RPMI8226 (cell line): ENCODE data around the gene MALAT1.
A peak's percentile ranks its signal among the peaks of the same experiment; 100 is the strongest.
"Not testable (repeated sequence)": the region's sequence is repeated elsewhere in the genome, so short reads cannot be mapped to it uniquely, and the experiment has no call there.

Source experiments
- DNase-seq: peaks from one replicate; pipeline ENCODE4 v3.0.0-alpha.2; 2015

Gene MALAT1

GRCh38 chr11:65498977-65499712 is at the start of gene MALAT1:
MALAT1 (plus strand) TSS chr11:65499045.
- peak; percentile 98 for DNase-seq

DNA sequence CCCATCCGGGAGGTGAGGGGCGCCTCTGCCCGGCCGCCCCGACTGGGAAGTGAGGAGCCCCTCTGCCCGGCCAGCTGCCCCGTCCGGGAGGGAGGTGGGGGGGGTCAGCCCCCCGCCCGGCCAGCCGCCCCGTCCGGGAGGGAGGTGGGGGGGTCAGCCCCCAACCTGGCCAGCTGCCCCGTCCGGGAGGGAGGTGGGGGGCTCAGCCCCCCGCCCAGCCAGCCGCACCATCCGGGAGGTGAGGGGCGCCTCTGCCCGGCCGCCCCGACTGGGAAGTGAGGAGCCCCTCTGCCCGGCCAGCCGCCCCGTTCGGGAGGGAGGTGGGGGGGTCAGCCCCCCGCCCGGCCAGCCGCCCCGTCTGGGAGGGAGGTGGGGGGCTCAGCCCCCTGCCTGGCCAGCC is 47.5 kb upstream of the MALAT1 start:
- not testable (repeated sequence) for DNase-seq

DNA sequence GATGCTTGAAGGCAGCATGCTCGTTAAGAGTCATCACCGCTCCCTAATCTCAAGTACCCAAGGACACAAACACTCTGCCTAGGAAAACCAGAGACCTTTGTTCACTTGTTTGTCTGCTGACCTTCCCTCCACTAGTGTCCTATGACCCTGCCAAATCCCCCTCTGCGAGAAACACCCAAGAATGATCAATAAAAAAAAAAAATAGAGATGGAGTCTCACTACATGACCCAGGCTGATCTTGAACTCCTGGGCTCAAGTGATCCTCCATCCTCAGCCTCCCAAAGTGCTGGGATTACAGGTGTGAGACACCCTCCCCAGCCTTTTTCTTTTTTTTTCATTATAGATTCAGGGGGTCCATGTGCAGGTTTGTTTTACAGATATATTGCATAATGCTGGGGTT is 46.6 kb upstream of the MALAT1 start:
- not testable (repeated sequence) for DNase-seq

GRCh38 chr11:65452806-65453490 is 45.9 kb upstream of the MALAT1 start:
- no peak for DNase-seq

DNA sequence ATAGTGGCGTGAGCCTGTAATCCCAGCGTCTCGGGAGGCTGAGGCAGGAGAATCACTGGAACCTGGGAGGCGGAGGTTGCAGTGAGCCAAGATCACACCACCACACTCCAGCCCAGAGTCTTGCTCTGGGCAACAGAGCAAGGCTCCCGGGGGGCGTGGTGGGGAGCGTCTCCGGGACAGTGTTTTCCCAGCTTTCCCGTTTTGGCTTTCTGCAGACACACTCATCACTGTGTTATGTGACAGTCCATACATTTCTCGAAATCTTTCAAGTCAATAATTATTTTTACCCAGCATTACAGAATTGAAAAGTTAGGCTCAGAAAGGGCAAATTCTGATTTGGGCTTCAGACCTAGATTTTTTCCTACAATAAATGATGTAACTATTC is 44.5 kb upstream of the MALAT1 start:
- no peak for DNase-seq

DNA sequence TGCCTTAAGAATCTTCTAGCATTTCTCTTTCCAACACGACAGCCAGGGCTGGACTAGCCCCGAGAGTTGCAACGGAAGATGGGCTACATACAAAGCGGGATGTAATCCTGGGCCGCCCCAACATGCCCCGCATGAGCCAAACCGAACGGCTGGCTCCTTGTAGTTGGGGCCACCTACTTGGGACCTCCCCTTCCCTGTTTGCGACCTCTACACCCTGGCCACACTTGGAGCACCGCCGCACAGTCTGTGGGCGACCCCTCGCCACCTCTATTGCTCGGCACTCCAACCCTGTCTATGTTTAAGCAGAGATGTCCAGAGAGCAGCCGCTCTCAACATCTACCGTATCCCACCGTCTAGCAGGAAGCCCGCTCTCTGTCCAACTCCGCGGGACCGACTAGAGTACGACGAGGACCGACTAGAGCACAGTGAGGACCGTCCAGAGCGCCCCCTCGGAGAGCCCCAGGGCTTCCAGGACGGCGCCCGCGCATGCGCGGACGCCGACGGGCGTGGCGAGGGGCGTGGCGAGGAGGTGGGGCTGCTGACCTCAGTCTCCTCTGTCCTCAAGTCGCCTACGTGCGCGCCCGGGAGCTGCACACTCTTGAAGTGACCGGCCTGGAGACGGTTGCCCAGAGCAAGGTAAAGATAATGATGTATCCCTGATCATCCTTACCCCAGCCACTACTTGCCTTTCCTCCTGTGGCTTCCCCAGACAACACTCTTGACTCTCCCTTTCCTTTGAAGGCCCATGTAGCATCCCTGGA is 44.0 kb upstream of the MALAT1 start:
- peak; percentile 95 for DNase-seq

- DNase-seq = no peak
Measured at GRCh38 chr11:65456418-65456817, 42.4 kb upstream of the MALAT1 start.

GRCh38 chr11:65459552-65459951 is 39.3 kb upstream of the MALAT1 start:
- no peak for DNase-seq

DNA sequence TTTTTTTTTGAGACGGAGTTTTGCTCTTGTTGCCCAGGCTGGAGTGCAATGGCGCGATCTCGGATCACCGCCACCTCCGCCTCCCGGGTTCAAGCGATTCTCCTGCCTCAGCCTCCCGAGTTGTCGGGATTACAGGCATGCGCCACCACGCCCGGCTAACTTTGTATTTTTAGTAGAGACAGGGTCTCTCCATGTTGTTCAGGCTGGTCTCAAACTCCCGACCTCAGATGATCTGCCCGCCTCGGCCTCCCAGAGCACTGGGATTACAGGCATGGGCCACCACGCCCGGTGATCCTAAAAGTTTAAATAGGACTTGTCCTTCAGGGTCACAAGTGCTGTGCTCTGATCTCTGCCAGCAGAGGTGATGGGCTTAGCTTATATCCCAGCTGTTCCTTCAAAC is 33.4 kb upstream of the MALAT1 start:
- DNase-seq = not testable (repeated sequence)

DNA sequence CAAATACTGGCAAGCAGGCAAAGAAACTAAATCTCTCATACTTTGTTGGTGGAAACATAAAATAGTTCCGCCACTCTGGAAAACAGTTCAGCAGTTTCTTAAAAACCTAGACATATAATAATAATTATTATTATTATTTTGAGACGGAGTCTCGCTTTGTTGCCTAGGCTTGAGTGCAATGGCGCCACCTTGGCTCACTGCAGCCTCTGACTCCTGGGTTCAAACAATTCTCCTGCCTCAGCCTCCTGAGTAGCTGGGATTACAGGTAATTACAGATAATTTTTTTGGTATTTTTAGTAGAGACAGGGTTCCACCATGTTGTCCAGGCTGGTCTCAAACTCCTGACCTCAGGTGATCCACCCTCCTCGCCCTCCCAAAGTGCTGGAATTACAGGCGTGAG is 31.5 kb upstream of the MALAT1 start:
- DNase-seq = not testable (repeated sequence)

- peak; percentile 94 for DNase-seq
Measured at GRCh38 chr11:65468874-65469333, 29.9 kb upstream of the MALAT1 start.

- DNase-seq = no peak
Measured at GRCh38 chr11:65470433-65471049, 28.3 kb upstream of the MALAT1 start.

DNA sequence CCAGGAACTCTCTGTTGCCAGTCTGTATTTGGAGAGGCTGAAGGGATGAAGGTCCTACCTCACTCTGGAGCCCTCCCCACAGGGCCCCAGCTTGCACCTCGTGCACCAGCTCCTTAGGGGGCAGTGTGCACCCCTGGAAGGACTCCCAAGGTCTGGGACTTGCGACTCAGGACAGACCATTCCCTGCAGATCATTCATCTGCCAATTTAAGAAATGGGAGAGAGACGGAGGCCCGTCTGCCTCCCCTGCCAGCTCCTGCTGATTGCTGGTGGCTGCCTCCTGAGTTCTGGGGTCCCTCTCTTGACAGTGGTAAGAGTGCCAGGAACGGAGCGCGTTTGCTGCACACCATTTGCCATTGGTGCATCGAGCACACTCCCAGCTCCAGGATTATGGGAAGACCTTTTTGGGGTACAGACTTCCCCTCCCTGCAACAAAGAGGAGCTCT is 27.4 kb upstream of the MALAT1 start:
- DNase-seq = peak; percentile 71

- not testable (repeated sequence) for DNase-seq
Measured at GRCh38 chr11:65472588-65473277, 26.1 kb upstream of the MALAT1 start.

DNA sequence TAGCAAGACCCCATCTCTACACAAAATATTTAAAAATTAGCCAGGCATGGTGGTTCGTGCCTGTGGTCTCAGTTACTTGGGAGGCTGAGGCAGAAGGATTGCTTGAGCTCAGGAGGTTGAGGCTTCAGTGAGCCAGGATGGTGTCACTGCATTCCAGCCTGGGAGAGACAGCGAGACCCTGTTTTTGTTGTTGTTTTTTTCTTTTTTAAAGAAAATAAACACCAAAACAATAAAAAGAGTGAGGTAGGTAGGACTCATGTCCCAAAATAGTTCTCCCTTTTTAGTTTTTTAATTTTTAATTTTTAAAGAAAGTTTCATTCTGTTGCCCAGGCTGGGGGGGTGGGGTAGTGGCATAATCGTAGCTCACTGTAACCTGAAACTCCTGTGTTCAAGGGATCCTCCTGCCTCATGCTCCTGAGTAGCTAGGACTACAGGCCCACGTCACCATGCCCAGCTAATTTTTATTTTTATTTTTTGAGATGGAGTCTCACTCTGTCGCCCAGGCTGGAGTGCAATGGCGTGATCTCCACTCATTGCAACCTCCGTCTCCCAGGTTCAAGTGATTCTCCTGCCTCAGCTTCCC is 25.5 kb upstream of the MALAT1 start:
- no peak for DNase-seq

GRCh38 chr11:65474864-65475263 is 24.0 kb upstream of the MALAT1 start:
- peak; percentile 52 for DNase-seq

DNA sequence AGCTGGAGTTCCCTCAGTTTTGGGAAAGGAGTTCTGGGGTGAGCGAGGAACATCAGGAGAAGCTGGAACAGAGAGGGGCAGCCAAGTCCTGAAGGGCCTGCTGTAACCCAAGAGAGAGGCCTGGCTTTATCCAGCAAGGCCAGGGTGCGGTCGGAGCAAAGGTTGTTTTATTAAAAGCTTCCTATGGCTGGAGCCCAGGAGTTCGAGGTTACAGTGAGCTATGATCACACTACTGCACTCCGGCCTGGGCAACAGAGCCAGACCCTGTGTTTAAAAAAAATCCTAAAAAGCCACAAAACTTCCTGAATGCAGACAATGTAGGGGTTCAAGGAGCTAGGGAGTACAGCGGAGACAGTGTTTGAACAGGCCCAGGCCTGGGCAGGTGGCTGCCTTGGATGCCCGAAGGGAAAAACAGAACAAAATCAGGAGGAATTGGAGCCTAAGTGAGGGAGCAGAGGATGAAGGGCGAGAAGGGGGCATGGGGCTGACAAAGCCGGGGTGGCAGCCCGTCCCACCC is 22.2 kb upstream of the MALAT1 start:
- peak; percentile 33 for DNase-seq

- DNase-seq = peak; percentile 98
Measured at GRCh38 chr11:65477149-65477965, 21.5 kb upstream of the MALAT1 start.

- DNase-seq = no peak
Measured at GRCh38 chr11:65478388-65479183, 20.3 kb upstream of the MALAT1 start.
